ENCODE data around the gene CHD9. TPM values are rescaled to one million over a fixed set of nuclear protein-coding genes. Genes with fewer than 3 reads are reported as not detected.
A peak's percentile ranks its signal among the peaks of the same experiment; 100 is the strongest.

Gene CHD9
- total and polyA plus RNA-seq, 9 of the 15 experiments (the other 6 are each of a cell fraction or from before 2014, with no cell fraction given): 29.0 to 69.3 (median 40.6) TPM

GRCh38 chr16:53224951-53225533 lies 170.3 kb downstream of the CHD9 start (continued):
- TF ChIP-seq, protein P1, sequence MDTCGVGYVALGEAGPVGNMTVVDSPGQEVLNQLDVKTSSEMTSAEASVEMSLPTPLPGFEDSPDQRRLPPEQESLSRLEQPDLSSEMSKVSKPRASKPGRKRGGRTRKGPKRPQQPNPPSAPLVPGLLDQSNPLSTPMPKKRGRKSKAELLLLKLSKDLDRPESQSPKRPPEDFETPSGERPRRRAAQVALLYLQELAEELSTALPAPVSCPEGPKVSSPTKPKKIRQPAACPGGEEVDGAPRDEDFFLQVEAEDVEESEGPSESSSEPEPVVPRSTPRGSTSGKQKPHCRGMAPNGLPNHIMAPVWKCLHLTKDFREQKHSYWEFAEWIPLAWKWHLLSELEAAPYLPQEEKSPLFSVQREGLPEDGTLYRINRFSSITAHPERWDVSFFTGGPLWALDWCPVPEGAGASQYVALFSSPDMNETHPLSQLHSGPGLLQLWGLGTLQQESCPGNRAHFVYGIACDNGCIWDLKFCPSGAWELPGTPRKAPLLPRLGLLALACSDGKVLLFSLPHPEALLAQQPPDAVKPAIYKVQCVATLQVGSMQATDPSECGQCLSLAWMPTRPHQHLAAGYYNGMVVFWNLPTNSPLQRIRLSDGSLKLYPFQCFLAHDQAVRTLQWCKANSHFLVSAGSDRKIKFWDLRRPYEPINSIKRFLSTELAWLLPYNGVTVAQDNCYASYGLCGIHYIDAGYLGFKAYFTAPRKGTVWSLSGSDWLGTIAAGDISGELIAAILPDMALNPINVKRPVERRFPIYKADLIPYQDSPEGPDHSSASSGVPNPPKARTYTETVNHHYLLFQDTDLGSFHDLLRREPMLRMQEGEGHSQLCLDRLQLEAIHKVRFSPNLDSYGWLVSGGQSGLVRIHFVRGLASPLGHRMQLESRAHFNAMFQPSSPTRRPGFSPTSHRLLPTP (IDR thresholded peaks at IDR 0.05; ENCODE audit: borderline replicate concordance, extremely low read depth, insufficient read length): no peak
- TF ChIP-seq ZNF146 (CRISPR knock-in tag; IDR thresholded peaks at IDR 0.05; ENCODE audit: unreplicated experiment) (no peak), GTF2F1 (IDR thresholded peaks at IDR 0.05; ENCODE audit: low read depth, low read length) (no peak), ATF7 (IDR thresholded peaks at IDR 0.05) (no peak), CCNT2 (IDR thresholded peaks at IDR 0.05; ENCODE audit: borderline replicate concordance, extremely low read depth, insufficient read length, low read depth, low read length) (no peak), C11orf30 (IDR thresholded peaks at IDR 0.05; ENCODE audit: low read depth) (peak; percentile 94), FUS (optimal IDR thresholded peaks at IDR 0.05; ENCODE audit: low read depth, low read length) (no peak), KHSRP (IDR thresholded peaks at IDR 0.05) (no peak), TRIM28 (IDR thresholded peaks at IDR 0.05) (no peak; the same call in 1 of the 2 replicates), ATF3 (IDR thresholded peaks at IDR 0.05) (peak; percentile 60), ATF3 (CRISPR knock-in tag; conservative IDR thresholded peaks at IDR 0.05) (no peak), ZNF197 (CRISPR knock-in tag; IDR thresholded peaks at IDR 0.05; ENCODE audit: low read depth) (no peak), ZNF695 (CRISPR knock-in tag; IDR thresholded peaks at IDR 0.05) (no peak), DPF2 (IDR thresholded peaks at IDR 0.05) (peak; percentile 72; the same call in 1 of the 2 replicates), GTF2A2 (tag; IDR thresholded peaks at IDR 0.05) (no peak), PHTF2 (CRISPR knock-in tag; IDR thresholded peaks at IDR 0.05) (no peak), HDAC2 (IDR thresholded peaks at IDR 0.05) (no peak), MEIS2 (IDR thresholded peaks at IDR 0.05; ENCODE audit: partially characterized antibody) (peak; percentile 63), ZNF324 (CRISPR knock-in tag; IDR thresholded peaks at IDR 0.05) (no peak)
- TF ChIP-seq, protein P2, sequence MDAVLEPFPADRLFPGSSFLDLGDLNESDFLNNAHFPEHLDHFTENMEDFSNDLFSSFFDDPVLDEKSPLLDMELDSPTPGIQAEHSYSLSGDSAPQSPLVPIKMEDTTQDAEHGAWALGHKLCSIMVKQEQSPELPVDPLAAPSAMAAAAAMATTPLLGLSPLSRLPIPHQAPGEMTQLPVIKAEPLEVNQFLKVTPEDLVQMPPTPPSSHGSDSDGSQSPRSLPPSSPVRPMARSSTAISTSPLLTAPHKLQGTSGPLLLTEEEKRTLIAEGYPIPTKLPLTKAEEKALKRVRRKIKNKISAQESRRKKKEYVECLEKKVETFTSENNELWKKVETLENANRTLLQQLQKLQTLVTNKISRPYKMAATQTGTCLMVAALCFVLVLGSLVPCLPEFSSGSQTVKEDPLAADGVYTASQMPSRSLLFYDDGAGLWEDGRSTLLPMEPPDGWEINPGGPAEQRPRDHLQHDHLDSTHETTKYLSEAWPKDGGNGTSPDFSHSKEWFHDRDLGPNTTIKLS (IDR thresholded peaks at IDR 0.05; ENCODE audit: borderline replicate concordance, low read depth): no peak
- TF ChIP-seq, protein P3, sequence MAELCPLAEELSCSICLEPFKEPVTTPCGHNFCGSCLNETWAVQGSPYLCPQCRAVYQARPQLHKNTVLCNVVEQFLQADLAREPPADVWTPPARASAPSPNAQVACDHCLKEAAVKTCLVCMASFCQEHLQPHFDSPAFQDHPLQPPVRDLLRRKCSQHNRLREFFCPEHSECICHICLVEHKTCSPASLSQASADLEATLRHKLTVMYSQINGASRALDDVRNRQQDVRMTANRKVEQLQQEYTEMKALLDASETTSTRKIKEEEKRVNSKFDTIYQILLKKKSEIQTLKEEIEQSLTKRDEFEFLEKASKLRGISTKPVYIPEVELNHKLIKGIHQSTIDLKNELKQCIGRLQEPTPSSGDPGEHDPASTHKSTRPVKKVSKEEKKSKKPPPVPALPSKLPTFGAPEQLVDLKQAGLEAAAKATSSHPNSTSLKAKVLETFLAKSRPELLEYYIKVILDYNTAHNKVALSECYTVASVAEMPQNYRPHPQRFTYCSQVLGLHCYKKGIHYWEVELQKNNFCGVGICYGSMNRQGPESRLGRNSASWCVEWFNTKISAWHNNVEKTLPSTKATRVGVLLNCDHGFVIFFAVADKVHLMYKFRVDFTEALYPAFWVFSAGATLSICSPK (IDR thresholded peaks at IDR 0.05; ENCODE audit: borderline replicate concordance): no peak
- TF ChIP-seq, protein P4, sequence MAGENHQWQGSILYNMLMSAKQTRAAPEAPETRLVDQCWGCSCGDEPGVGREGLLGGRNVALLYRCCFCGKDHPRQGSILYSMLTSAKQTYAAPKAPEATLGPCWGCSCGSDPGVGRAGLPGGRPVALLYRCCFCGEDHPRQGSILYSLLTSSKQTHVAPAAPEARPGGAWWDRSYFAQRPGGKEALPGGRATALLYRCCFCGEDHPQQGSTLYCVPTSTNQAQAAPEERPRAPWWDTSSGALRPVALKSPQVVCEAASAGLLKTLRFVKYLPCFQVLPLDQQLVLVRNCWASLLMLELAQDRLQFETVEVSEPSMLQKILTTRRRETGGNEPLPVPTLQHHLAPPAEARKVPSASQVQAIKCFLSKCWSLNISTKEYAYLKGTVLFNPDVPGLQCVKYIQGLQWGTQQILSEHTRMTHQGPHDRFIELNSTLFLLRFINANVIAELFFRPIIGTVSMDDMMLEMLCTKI (IDR thresholded peaks at IDR 0.05; ENCODE audit: partially characterized antibody): no peak
